Measurements from ENCODE around the gene MYD88. TPM values are rescaled to one million over a fixed set of nuclear protein-coding genes. Genes with fewer than 3 reads are reported as not detected.

MYD88 gene
- total RNA-seq, 1 donor from 2014 or later: 31.1 TPM

DNA sequence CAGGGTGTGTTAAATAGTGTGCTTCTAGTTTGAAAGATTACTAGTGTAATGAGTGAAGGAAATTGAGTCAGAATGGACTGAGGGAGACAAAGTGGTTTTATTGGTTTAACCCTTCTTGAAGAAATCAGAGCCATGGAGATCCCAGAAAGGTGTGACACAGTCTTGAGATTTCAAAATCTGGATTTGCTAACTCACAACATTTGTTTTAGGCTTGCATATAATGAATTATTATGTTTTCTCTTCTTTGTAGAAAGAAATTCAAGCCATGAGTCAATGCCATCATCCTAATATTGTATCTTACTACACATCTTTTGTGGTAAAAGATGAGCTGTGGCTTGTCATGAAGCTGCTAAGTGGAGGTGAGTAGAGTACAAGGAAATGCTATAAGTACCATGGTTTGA lies 52.0 kb downstream of the MYD88 start:
- TF ChIP-seq, protein P1, sequence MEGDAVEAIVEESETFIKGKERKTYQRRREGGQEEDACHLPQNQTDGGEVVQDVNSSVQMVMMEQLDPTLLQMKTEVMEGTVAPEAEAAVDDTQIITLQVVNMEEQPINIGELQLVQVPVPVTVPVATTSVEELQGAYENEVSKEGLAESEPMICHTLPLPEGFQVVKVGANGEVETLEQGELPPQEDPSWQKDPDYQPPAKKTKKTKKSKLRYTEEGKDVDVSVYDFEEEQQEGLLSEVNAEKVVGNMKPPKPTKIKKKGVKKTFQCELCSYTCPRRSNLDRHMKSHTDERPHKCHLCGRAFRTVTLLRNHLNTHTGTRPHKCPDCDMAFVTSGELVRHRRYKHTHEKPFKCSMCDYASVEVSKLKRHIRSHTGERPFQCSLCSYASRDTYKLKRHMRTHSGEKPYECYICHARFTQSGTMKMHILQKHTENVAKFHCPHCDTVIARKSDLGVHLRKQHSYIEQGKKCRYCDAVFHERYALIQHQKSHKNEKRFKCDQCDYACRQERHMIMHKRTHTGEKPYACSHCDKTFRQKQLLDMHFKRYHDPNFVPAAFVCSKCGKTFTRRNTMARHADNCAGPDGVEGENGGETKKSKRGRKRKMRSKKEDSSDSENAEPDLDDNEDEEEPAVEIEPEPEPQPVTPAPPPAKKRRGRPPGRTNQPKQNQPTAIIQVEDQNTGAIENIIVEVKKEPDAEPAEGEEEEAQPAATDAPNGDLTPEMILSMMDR (conservative IDR thresholded peaks at IDR 0.05): no peak
- Mint-ChIP-seq H3K9me3 (peaks cover 4% of the 10 kb centered on the region), H3K36me3 (peaks cover 17% of the 10 kb centered on the region), H3K4me1 (ENCODE audit: unreplicated experiment) (no peaks in the 10 kb centered on the region), H3K4me3 (no peak overlapping the region), H3K27ac (no peak overlapping the region), H3K27me3 (no peaks in the 10 kb centered on the region)
- DNase-seq (ENCODE audit: extremely low spot score, unreplicated experiment): no peak

Other genes starting within 250 kb of the MYD88 start
- 14.2 and 16.9 TPM in 2 replicates for gene VILL, start 147.9 kb upstream of the MYD88 start, total RNA-seq (ENCODE audit: low replicate concordance)
- 28.7 and 31.6 TPM in 2 replicates for gene PLCD1, start 109.0 kb upstream of the MYD88 start, total RNA-seq (ENCODE audit: low replicate concordance)
- 0.76 and 3.2 TPM in 2 replicates for gene DLEC1, start 99.5 kb upstream of the MYD88 start, total RNA-seq (ENCODE audit: low replicate concordance)
- gene ACAA1, start 1.5 kb upstream of the MYD88 start, total RNA-seq (ENCODE audit: low replicate concordance): 81.2 and 118 TPM in 2 replicates
- 41.1 and 51.1 TPM in 2 replicates for gene OXSR1, start 26.9 kb downstream of the MYD88 start, total RNA-seq (ENCODE audit: low replicate concordance)
- 0.60 and 0.79 TPM in 2 replicates for gene SLC22A13, start 127.2 kb downstream of the MYD88 start, total RNA-seq (ENCODE audit: low replicate concordance)
- gene SLC22A14, start 143.6 kb downstream of the MYD88 start, total RNA-seq (ENCODE audit: low replicate concordance): 0.29 TPM in 1 of 2 replicates, not detected in the other
- gene XYLB, start 208.1 kb downstream of the MYD88 start, total RNA-seq (ENCODE audit: low replicate concordance): 7.3 and 10.2 TPM in 2 replicates

All from type B pancreatic cell (in vitro differentiated cells).